Activated CD4-positive, alpha-beta T cell treated with anti-CD3 and anti-CD28 coated beads, Interleukin-2, amount 50 U/mL, for 1 hour (primary cell): ENCODE data around the gene RPL39.
"Not testable (repeated sequence)": the region's sequence is repeated elsewhere in the genome, so short reads cannot be mapped to it uniquely, and the experiment has no call there.

ENCODE experiments used
- DNase-seq: peaks from one replicate; pipeline ENCODE4 v3.0.0-alpha.2; 2020

RPL39 gene

DNA sequence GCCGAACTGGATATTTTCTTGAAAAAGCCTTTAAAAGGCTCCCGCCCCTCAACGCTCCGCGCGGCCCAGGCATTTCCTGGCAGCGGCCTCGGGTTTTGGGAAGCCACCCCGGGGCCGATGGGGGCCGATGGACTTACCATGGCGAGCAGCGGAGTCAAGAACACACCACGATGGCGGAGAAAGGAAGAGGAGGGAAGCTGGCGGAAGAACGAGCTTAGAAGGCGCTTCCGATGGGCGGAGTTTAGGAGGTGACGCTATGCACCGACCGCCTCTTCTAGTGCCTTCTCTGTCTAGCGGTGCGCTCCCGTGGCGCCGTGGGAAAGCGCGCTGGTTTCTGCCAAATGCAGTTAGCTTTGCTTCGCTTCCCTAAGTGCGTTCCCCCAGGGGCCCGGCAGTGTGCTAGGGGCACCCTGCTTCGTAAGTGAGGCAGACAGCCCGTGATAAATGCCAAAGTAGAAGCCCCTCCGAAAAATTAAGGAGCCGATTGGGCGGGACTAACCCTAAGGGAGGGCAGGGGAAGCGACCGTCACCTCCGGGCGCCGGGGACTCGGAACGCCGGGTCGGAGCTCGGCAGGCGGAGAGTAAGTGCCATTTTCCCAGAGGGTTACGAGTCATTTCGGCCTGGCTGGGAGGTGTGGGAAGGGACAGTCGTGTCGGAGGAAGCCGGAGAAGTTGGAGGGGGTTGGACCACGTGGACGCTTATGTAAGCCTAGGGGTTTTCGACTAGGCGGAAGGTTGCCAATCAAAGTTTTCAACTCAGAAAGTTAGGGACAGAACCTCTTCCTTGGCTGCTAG lies at the start of gene RPL39:
TSS of gene RPL39 (minus strand) at position 194 of the 795 bp plus-strand sequence. CDS start at position 140, 54 bp downstream.
- DNase-seq, result peak; percentile 76

DNA sequence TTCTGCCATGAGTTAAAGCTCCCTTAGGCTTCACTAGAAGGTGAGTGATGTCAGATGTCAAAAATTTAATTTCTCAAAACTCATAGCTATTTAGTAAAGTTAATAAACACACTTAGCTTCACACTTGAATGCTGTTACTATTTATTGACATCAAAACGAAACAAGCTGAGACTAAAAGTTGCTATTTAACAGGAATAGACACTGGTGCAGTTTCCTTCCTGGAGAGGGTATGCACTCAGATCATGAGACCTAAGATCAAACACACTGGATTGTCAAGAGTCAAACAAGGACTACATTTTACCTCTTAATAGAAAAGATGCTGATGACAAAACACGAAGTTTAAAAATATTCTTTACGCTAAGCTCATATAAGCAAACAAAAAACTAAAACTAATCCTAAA lies 42.5 kb upstream of the RPL39 start:
- DNase-seq, result no peak

DNA sequence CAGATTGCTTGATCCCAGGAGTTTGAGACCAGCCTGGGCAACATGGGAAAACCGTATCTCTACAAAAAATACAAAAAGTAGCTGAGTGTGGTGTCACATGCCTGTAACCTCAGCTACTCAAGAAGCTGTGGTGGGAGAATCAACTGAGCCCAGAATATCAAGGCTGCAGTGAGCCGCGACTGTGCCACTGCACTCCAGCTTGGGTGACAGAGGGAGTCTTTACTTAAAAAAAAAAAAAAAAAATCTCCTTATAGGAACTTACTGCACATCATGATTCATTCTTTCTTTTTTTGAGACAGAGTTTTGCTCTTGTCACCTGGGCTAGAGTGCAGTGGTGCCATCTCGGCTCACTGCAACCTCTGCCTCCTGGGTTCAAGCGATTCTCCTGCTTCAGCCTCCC lies 37.0 kb upstream of the RPL39 start:
- DNase-seq, result no peak

DNA sequence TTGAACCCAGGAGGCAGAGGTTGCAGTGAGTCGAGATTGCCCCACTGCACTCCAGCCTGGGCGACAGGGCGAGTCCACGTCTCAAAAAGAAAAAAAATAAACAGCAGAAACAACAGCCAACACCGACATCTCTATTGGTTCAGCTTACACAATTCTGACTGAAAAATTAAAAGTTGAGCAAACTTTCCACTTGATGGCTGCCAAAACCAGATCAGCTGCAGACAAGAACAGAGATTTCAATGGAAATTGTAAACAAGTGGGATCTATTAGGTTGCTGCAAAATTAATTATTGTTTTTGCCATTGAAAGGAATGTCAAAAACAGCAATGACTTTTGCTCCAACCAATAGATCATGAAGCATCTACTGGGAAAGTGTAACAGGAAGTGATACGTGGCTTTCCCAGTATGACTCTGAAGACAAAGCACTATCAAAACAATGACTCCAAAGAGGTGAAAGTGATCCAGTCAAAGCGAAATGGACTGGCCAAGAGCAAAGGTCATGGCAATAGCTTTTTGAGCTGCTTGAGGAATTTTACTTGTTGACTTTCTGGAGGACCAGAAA lies 35.0 kb upstream of the RPL39 start:
- DNase-seq, result no peak

DNA sequence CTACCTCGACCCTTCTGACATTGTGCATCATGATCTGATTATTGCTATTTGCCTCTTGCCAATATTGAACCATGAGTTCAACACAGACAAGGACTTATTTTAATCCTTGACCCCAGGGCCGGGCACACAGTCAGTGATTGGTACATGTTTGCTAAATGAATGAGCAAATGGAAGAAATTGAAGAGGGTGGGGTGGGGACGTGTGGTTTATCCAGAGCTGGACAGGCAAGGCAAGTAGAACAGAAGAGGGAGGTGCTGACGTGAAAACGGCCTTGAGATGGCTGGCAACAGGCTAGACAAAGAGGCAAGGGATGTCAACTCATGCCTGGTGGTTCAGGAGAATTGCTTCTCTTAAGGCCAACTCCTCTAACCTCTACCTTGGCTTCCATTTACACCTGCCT lies 32.8 kb upstream of the RPL39 start:
- not testable (repeated sequence) for DNase-seq

DNA sequence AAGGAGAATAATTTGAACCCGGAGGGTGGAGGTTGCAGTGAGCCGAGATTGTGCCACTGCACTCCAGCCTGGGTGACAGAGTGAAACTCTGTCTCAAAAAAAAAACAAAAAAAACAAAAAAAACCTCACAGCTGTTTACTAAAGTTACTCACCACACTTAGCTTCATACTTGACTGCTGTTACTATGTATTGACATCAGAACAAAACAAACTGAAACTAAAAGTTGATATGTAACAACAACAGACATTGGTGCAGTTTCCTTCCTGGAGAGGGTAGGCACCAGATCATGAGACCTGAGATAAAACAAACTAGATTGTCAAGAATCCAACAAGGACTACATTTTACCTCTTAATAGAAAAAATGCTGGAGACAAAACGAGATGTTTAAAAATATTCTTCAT lies 30.3 kb upstream of the RPL39 start:
- not testable (repeated sequence) for DNase-seq

DNA sequence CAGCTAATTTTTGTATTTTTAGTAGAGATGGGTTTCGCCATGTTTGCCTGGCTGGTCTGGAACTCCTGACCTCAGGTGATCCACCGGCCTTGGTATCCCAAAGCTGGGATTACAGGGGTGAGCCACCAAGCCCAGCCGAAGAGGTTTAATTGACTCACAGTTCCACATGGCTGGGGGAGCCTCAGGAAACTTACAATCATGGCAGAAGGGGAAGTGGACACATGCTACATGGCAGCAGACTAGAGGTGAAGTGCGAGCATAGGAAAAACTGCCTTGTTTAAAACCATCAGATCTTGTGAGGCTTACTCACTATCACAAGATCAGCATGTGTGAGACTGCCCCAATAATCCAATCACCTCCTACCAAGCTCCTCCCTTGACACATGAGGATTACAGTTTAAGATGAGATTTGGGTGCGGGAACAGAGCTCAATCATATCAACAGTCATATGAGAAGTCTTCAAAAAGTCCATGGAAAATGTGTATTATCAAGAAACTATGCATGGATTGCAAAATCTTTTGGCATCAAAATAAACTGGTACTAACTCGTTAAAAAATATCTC lies 25.8 kb upstream of the RPL39 start:
- DNase-seq, result no peak

DNA sequence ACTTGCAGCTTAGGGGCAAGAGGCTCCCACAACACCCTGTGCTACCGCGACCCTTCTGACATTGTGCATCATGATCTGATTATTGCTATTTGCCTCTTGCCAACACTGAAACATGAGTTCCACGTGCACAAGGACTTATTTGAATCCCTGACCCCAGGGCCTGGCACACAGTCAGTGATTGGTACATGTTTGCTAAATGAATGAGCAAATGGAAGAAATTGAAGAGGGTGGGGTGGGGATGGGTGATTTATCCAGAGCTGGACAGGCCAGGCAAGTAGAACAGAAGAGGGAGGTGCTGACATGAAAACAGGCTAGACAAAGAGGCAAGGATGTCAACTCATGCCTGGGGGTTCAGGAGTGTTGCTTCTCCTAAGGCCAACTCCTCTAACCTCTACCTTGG lies 24.9 kb upstream of the RPL39 start:
- no peak for DNase-seq

DNA sequence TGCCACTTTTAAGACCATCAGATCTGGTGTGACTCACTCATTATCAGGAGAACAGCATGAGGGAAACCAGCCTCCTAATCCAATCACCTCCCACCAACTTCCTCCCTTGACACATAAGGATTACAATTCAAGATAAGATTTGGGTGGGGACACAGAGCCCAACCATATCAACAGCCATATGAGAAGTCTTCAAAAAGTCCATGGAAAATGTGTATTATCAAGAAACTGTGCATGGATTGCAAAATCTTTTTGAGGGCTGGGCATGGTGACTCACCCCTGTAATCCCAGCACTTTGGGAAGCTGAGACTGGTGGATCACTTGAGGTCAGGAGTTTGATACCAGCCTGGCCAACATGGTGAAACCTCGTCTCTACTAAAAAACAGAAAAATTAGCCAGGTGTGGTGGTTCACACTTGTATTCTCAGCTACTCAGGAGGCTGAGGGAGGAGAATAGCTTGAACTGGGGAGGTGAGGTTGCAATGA lies 17.8 kb upstream of the RPL39 start:
- no peak for DNase-seq

DNA sequence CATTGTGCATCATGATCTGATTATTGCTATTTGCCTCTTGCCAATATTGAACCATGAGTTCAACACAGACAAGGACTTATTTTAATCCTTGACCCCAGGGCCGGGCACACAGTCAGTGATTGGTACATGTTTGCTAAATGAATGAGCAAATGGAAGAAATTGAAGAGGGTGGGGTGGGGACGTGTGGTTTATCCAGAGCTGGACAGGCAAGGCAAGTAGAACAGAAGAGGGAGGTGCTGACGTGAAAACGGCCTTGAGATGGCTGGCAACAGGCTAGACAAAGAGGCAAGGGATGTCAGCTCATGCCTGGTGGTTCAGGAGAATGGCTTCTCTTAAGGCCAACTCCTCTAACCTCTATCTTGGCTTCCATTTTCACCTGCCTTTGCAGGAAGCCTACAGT lies 17.0 kb upstream of the RPL39 start:
- not testable (repeated sequence) for DNase-seq

DNA sequence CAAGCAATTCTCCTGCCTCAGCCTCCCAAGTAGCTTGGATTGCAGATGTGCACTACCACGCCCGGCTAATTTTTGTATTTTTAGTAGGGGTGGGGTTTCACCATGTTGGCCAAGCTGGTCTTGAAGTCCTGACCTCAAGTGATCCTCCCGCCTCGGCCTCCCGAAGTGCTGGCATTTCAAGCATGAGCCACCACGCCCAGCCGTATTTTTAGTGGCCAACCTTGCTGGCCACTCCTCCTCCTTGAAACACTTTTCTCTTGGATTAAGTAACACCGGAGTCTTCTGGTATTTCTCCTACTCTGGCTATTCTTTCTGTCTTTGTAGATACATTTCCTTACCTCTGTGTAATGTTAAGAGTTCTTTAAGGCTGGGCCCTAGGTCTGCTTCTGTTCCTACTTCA lies 11.1 kb upstream of the RPL39 start:
- no peak for DNase-seq

DNA sequence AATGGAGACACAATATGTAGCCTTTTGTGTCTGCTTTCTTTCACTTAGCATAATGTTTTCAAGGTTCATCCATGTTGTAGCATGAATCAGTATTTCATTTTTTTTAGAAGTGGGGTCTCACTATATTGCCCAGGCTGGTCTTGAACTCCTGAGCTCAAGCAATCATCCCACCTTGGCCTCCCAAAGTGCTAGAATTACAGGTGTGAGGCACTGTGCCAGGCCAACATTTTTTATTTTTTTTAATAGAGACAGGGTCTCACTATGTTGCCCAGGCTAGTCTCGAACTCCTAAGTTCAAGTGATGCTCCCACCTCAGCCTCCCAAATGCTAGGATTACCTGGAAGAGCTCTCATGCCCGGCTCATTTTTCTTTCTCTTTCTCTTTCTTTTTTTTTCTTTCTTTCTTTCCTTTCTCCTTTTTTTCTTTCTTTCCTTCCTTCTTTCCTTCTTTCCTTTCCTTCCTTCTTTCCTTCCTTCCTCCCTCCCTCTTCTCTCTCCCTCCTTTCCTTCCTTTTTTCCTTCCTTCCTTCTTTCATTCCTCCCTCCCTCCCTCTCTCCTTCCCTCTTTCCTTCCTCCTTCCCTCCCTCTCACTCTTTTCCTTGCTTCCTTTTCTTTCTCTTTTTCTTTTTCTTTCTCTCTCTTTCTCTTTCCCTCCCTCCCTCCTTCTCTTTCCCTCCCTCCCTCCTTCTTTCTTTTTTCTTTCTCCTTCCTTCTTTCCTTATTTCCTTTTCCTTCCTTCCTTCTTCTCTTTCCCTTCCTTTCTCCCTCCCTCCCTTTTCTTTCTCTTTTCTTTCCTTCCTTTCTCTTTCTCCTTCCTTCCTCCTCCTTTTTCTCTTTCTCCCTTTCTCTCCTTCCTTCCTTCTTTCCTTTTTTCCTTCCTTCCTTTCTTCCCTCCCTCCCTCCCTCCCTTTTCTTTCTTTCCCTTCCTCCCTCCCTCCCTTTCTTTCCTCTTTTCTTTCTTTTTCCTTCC lies 10.1 kb upstream of the RPL39 start:
- no peak for DNase-seq

DNA sequence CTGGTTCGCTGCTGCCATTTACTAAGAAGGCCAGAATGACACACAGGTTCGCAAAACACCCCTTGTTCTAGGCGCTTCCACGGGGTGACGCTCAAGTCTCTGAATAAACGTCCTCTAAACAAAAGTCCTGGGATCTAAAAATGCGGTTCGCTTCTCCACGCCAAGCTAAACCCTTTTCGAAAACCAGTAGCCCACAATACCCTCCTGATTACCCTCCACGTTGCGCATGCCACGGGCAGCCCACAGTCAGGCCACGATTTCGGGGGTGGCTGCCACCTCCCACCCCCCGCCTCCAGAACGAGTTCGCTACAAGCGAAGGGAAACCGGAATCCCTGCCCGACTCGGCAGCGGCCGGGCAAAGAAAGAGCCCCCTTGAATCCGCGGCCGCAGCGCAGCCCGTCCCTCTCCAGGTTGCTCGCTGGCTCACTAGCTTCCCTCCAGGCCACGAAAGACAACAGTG lies 423 bp downstream of the RPL39 start:
- DNase-seq, result peak; percentile 25

DNA sequence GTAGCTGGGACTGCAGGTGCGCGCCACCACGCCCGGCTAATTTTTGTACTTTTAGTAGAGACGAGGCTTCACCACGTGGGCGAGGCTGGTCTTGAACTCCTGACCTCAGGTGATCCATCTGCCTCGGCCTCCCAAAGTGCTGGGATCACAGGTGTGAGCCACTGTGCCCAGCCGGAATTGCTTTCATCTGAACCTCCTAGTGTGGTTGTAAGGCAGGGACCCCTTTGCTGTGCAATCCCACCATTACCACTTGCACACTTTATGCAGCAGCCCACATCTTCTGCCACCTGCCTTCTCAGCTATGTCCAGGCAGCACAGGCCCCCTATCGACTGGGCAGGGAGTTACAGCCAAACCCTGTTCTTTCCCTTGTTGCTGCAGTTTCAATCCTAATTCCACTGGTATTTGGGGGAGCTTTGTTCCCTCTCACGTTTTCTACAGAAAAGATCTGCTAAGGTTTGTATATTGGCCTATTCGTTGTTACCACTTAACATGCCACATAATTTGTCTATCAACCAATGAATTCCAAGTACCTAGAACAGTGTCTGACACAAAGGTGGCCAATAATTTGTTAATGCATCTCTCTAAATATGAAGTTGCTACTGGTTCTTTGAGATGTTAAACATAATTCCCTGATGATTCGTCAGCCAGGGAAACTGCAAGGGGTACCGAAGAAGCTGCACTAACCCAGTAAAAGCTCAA lies 6.5 kb downstream of the RPL39 start:
- peak; percentile 44 for DNase-seq

DNA sequence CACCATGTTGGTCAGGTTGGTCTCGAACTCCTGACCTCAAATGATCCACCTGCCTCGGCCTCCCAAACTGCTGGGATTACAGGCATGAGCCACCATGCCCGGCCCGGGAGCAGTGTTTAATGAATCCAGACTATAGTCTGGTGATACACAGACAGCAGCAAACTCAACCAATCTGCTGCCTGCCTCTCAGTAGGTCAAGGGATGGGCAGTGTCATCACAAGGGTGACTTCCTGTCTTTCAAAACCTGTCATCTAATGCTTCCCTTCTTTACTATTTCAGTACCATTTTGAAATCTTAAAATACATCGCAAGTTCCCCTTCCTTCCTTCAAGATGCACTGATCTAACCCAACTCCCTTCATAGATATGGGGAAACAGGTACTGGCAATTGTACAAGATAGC lies 8.4 kb downstream of the RPL39 start:
- DNase-seq, result no peak

DNA sequence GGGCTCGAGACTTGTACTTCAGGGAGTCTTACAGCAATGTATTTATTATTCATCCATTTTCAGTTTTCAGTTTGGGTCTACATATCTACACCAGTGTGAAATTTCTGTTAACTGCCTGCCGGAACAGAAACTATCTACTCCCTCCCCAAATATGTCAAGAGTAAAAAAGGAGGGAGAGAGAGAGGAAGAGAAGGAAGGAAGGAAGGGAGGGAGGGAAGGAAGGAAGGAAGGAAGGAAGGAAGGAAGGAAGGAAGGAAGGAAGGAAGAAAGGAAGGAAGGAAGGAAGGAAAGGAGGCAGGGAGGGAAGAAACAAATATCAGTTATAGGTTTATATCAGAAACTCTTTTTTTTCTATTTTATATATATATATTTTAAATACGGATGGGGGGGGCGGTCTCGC lies 12.6 kb downstream of the RPL39 start:
- no peak for DNase-seq

DNA sequence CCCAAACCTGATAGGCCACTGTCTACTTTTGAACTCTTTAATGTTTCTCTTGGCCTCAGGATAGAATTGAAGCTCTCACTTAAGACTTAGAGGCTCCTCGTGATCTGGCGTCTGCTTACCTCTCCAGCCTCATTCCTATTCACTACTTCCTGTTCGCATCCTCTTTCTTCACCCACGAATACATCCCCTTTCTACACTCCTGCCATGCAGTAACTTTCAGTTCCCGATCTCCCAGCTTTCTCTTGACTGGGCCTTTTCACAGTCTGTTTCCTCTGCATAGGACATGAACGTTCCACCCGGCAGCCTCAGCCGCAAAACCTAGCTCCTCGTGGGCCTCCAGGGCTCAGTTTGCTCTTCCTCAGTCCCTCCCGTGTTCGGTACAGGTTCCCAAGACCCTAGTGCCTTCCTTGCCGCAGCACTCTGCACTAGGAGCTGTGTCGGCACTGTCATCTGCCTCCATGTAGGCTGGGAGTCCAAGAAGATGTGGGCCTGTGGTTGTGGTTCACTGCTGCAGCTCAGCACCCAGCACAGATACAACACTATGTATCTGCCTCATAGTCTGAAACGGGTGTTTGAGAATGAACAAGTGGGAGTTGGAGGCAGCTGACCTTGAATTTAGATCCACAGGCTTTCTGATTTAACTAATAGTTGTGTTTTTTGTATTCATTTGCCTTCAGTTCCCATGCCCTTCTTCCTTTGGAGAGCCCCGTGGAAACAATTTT lies 15.8 kb downstream of the RPL39 start:
- no peak for DNase-seq

DNA sequence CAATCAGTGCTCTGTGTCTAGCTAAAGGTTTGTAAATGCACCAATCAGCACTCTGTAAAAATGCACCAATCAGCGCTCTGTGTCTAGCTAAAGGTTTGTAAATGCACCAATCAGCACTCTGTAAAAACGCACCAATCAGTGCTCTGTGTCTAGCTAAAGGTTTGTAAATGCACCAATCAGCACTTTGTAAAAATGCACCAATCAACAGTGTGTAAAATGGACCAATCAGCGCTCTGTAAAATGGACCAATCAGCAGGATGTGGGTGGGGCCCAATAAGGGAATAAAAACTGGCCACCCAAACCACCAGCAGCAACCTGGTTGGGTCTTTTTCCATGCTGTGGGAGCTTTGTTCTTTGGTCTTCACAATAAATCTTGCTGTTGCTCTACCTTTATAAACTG lies 22.0 kb downstream of the RPL39 start:
- not testable (repeated sequence) for DNase-seq

DNA sequence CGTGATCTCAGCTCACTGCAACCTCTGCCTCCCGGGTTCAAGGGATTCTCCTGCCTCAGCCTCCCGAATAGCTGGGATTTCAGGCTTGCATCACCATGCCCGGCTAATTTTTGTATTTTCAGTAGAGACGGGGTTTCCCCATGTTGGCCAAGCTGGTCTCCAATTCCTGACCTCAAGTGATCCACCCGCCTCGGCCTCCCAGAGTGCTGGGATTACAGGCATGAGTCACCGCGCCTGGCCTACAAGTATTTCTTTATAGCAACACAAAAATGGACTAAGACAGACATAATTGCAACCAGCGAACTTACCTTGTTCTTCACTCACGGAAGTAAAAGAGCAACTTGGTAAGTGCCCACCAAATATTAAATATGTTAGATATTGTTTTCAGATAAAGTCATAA lies 23.0 kb downstream of the RPL39 start:
- not testable (repeated sequence) for DNase-seq

DNA sequence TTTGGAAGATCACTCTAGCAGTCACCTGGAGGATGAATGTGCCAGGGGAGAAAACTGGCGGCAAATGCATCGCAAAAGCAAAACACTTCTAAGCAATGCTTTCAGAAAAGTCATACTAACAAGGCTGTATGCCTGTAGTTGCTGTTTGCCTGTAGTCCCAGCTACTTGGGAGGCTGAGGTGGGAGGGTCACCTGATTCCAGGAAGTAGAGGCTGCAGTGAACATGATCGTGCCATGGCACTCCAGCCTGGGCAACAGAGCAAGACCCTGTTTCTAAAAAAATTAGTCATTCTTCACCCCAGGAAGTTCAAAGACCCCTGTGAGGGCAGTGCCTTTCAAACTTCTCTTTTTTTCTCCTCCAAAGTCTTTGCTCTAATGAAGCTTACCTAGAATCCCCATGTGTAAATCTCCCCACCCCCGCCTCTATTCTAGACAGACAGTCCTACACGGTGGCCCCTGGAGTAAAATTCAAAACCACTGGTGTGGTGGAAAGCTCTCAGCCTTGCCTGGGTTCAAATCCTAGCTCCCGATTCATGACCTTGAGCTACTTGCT lies 27.5 kb downstream of the RPL39 start:
- no peak for DNase-seq

DNA sequence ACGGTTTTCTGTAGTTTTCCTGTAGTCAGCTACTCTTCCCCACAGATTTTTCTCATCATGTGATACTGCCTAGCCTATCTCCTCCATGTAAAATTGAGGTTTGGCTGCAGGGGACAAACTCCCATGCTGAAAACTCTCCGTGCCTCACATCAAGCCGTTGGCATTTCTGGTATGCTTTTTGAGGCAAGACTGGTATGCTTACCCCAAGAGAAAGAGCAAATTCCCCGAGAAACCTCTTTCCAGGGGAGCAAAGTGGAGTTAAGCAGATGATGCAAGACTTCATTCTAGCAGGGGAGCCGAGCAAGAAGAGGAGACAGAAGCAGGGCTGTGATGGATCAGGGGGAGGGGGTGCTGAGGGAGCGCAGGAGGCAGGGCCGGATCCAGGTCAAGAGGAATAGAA lies 28.2 kb downstream of the RPL39 start:
- no peak for DNase-seq
